ENCODE measurements around the gene ANTXRL. TPM values are rescaled to one million over a fixed set of nuclear protein-coding genes. Genes with fewer than 3 reads are reported as not detected.

The ANTXRL gene
- total and polyA plus RNA-seq, 2 experiments from 2014 or later = not detected

DNA sequence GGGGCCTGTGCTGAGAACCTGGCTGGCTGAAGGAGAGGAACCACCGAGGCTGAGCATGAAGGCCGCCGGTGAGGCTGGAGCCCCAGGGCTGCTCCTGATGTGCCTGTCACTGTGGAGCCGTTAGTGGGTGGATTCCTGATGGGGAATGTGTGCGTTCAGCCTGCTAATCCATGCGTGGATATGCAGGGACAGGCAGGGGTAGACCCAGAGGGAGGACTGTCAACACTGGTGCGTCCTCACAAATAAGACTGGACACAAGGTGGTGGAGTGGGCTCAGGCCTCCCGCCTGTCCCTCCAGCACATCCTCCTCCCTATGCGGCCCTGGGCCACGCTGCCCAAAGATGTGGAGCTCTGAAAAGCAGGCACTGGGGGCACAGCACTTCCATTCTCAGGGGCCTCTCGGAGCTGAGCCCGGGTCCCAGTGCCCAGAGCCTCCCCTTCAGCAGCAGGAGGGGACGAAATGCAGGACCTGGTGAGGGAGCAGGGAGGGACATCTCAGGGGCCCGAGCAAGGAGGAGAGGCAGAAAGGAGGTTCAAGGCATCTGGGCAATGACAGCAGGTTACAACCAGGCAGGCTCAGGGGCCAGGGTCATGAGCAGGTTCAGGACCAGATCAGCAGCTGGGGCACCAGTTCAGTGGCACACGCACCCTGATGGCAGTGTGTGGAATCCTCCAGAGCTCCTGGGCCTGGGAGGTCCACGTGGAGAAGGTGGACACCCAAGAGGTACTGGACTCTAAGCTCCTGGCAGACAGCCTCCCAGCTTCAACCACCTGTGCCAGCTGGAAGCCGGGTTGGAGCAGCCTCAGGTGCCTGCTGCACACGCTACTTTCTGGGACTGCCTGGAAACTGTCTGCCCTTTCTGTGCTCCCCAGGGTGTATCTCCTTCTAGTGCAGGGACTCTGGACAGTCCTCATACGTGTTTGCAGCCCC is 33.5 kb upstream of the ANTXRL start:
- no peaks in the 10 kb centered on the region for H3K79me2 ChIP-seq (replicated peaks; ENCODE audit: insufficient read depth)
- H3F3A ChIP-seq (replicated peaks; ENCODE audit: low read depth) = no peaks in the 10 kb centered on the region
- H3K27ac Mint-ChIP-seq = no peak overlapping the region
- peaks cover 9% of the 10 kb centered on the region for H3K27me3 Mint-ChIP-seq (ENCODE audit: insufficient read depth, low read depth, poor library complexity)
- peaks cover 3% of the 10 kb centered on the region for H3K4me1 Mint-ChIP-seq
- no peak overlapping the region for H3K27ac ChIP-seq (ENCODE audit: low read depth)
- H3K9me3 Mint-ChIP-seq = no peaks in the 10 kb centered on the region
- H2AFZ ChIP-seq = no peak overlapping the region
- no peak overlapping the region for H3K4me3 ChIP-seq
- no peaks in the 10 kb centered on the region for H3K36me3 Mint-ChIP-seq (ENCODE audit: low read depth)
- H3K36me3 ChIP-seq (ENCODE audit: insufficient read depth) = no peaks in the 10 kb centered on the region
- no peaks in the 10 kb centered on the region for H3K27me3 ChIP-seq (ENCODE audit: insufficient read depth)
- no peak for DNase-seq (ENCODE audit: low spot score)
- H3K9me2 ChIP-seq (ENCODE audit: insufficient read depth) = no peaks in the 10 kb centered on the region
- no peak overlapping the region for H3K4me3 Mint-ChIP-seq
- no peaks in the 10 kb centered on the region for H3K4me1 ChIP-seq (ENCODE audit: insufficient read depth)
- no peaks in the 10 kb centered on the region for H4K20me1 ChIP-seq (replicated peaks; ENCODE audit: insufficient read depth)
- H3K4me2 ChIP-seq = no peak overlapping the region
- TF ChIP-seq STAT1 (IDR thresholded peaks at IDR 0.05; ENCODE audit: unreplicated experiment) (no peak), EZH2phosphoT487 (IDR thresholded peaks at IDR 0.05; ENCODE audit: unreplicated experiment) (no peak), ZNF114 (CRISPR knock-in tag; IDR thresholded peaks at IDR 0.05) (no peak), ZNF331 (CRISPR knock-in tag; IDR thresholded peaks at IDR 0.05; ENCODE audit: low read depth) (no peak), JUNB (IDR thresholded peaks at IDR 0.05; ENCODE audit: unreplicated experiment) (no peak), CREB1 (CRISPR knock-in tag; IDR thresholded peaks at IDR 0.05; ENCODE audit: low read depth) (no peak), EZH2 (IDR thresholded peaks at IDR 0.05; ENCODE audit: low read depth, unreplicated experiment) (no peak), POLR2AphosphoS5 (IDR thresholded peaks at IDR 0.05; ENCODE audit: low read depth) (no peak)
- TF ChIP-seq, protein P1, sequence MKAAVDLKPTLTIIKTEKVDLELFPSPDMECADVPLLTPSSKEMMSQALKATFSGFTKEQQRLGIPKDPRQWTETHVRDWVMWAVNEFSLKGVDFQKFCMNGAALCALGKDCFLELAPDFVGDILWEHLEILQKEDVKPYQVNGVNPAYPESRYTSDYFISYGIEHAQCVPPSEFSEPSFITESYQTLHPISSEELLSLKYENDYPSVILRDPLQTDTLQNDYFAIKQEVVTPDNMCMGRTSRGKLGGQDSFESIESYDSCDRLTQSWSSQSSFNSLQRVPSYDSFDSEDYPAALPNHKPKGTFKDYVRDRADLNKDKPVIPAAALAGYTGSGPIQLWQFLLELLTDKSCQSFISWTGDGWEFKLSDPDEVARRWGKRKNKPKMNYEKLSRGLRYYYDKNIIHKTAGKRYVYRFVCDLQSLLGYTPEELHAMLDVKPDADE (IDR thresholded peaks at IDR 0.05) = no peak
- TF ChIP-seq, protein P2, sequence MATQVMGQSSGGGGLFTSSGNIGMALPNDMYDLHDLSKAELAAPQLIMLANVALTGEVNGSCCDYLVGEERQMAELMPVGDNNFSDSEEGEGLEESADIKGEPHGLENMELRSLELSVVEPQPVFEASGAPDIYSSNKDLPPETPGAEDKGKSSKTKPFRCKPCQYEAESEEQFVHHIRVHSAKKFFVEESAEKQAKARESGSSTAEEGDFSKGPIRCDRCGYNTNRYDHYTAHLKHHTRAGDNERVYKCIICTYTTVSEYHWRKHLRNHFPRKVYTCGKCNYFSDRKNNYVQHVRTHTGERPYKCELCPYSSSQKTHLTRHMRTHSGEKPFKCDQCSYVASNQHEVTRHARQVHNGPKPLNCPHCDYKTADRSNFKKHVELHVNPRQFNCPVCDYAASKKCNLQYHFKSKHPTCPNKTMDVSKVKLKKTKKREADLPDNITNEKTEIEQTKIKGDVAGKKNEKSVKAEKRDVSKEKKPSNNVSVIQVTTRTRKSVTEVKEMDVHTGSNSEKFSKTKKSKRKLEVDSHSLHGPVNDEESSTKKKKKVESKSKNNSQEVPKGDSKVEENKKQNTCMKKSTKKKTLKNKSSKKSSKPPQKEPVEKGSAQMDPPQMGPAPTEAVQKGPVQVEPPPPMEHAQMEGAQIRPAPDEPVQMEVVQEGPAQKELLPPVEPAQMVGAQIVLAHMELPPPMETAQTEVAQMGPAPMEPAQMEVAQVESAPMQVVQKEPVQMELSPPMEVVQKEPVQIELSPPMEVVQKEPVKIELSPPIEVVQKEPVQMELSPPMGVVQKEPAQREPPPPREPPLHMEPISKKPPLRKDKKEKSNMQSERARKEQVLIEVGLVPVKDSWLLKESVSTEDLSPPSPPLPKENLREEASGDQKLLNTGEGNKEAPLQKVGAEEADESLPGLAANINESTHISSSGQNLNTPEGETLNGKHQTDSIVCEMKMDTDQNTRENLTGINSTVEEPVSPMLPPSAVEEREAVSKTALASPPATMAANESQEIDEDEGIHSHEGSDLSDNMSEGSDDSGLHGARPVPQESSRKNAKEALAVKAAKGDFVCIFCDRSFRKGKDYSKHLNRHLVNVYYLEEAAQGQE (IDR thresholded peaks at IDR 0.05; ENCODE audit: unreplicated experiment) = no peak
- no peak for ATAC-seq

DNA sequence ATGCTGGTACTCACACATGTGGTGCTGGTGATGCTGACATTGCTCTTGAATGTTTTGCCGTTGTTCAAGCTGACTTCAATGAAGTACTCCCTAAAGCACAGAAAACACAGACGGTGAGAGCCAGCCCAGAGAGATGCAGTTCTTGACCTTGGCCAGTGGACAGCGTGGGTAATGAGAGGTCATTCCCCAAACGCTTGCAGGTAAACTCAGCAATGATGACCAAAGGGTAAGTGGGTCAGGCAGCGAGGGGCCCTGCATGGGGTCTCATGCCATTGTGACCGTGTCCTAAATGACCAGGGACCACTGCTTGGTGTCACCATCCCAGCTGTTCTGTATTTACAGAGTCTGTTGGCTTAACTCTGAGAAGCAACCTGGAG is 32.8 kb upstream of the ANTXRL start:
- Histone ChIP-seq H3K27me3 (ENCODE audit: insufficient read depth) (no peaks in the 10 kb centered on the region), H3K36me3 (ENCODE audit: insufficient read depth) (no peaks in the 10 kb centered on the region), H3F3A (replicated peaks; ENCODE audit: low read depth) (no peaks in the 10 kb centered on the region), H4K20me1 (replicated peaks; ENCODE audit: insufficient read depth) (no peaks in the 10 kb centered on the region), H3K27ac (ENCODE audit: low read depth) (no peak overlapping the region), H3K4me3 (no peak overlapping the region), H2AFZ (no peak overlapping the region), H3K4me2 (no peak overlapping the region), H3K9me2 (ENCODE audit: insufficient read depth) (no peaks in the 10 kb centered on the region), H3K4me1 (ENCODE audit: insufficient read depth) (no peaks in the 10 kb centered on the region), H3K79me2 (replicated peaks; ENCODE audit: insufficient read depth) (no peaks in the 10 kb centered on the region)
- DNase-seq (ENCODE audit: low spot score) = no peak
- H3K27me3 Mint-ChIP-seq (ENCODE audit: insufficient read depth, low read depth, poor library complexity) = peaks cover 6% of the 10 kb centered on the region
- H3K36me3 Mint-ChIP-seq (ENCODE audit: low read depth) = no peaks in the 10 kb centered on the region
- H3K4me3 Mint-ChIP-seq = no peak overlapping the region
- ATAC-seq = no peak
- H3K4me1 Mint-ChIP-seq = peaks cover 3% of the 10 kb centered on the region
- H3K27ac Mint-ChIP-seq = no peak overlapping the region
- H3K9me3 Mint-ChIP-seq = no peaks in the 10 kb centered on the region
- TF ChIP-seq ZNF114 (CRISPR knock-in tag; IDR thresholded peaks at IDR 0.05) (no peak), CREB1 (CRISPR knock-in tag; IDR thresholded peaks at IDR 0.05; ENCODE audit: low read depth) (no peak), STAT1 (IDR thresholded peaks at IDR 0.05; ENCODE audit: unreplicated experiment) (no peak), EZH2 (IDR thresholded peaks at IDR 0.05; ENCODE audit: low read depth, unreplicated experiment) (no peak), ZNF331 (CRISPR knock-in tag; IDR thresholded peaks at IDR 0.05; ENCODE audit: low read depth) (no peak)
- TF ChIP-seq, protein P3, sequence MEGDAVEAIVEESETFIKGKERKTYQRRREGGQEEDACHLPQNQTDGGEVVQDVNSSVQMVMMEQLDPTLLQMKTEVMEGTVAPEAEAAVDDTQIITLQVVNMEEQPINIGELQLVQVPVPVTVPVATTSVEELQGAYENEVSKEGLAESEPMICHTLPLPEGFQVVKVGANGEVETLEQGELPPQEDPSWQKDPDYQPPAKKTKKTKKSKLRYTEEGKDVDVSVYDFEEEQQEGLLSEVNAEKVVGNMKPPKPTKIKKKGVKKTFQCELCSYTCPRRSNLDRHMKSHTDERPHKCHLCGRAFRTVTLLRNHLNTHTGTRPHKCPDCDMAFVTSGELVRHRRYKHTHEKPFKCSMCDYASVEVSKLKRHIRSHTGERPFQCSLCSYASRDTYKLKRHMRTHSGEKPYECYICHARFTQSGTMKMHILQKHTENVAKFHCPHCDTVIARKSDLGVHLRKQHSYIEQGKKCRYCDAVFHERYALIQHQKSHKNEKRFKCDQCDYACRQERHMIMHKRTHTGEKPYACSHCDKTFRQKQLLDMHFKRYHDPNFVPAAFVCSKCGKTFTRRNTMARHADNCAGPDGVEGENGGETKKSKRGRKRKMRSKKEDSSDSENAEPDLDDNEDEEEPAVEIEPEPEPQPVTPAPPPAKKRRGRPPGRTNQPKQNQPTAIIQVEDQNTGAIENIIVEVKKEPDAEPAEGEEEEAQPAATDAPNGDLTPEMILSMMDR (conservative IDR thresholded peaks at IDR 0.05; ENCODE audit: low read depth in 2 of 2) = no peak

Data from GM23338 (cell line).